Fibroblast of skin of right quadriceps (primary cell): ENCODE measurements around the gene PCP4L1.
"Not testable (repeated sequence)": the region's sequence is repeated elsewhere in the genome, so short reads cannot be mapped to it uniquely, and the experiment has no call there.

Source experiments
- DNase-seq: peaks from one replicate; pipeline ENCODE4 v3.0.0-alpha.2; 2013

Gene PCP4L1

DNA sequence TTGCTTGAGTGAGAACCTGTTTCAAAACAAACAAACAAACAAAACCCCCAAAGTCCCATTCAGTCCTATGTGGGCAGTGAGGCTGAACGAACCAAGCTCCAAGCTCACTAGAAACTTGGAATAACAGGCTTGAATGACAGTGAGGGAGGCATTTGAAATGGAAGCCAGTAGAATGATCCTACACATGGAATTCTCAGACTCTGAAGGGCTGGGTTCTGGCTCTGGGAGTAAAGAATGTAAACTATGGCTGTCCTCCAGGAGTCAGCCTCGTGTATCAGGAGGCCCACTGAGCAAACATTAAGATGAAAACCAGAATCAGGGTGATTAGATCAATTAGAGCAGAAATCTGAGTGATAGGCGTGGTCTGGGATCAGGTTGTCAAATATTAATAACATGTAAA is 14.9 kb downstream of the PCP4L1 start:
- no peak for DNase-seq

DNA sequence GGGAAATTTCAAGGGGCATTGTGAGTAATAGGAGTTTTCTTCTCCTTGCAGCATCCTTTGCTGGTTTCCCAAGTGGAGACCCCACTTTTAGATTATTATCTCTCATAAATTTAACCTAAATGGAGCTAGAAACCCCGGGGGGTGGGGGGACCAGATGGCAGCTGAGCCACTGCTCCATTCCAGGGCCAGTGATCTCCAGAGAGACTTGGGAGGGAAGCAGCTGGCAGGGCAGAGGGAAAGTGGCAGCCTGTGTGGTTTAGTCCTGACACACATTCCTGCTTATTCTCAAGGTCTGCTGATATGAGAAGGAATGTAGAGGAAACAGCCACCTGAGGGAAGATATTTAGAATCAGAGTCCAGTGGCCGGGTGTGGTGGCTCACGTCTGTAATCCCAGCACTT is 16.3 kb downstream of the PCP4L1 start:
- DNase-seq: no peak

DNA sequence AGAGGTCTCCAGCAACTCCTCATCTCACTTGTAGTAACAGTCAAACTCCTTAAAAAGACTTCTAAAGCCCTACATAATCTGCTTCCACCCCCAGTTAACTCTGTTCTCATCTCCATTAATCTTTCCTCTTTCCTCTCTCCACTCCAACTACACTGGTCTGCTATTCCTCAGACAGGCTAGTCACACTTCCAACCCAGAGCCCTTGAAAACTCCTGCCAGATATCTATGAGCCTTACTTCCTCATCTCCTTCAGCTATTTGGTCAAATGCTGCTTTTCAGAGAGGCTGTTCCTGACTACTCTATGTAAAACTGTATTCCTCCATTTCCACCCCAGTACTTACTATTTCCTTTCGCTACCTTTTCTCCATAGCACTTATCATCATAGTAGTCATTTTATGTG is 24.4 kb downstream of the PCP4L1 start:
- no peak for DNase-seq

- DNase-seq: no peak
Measured at GRCh38 chr1:161285113-161285512, 26.6 kb downstream of the PCP4L1 start.

GRCh38 chr1:161285521-161285920 is 27.0 kb downstream of the PCP4L1 start:
- DNase-seq: no peak

- DNase-seq: no peak
Measured at GRCh38 chr1:161287482-161288054, 29.0 kb downstream of the PCP4L1 start.

DNA sequence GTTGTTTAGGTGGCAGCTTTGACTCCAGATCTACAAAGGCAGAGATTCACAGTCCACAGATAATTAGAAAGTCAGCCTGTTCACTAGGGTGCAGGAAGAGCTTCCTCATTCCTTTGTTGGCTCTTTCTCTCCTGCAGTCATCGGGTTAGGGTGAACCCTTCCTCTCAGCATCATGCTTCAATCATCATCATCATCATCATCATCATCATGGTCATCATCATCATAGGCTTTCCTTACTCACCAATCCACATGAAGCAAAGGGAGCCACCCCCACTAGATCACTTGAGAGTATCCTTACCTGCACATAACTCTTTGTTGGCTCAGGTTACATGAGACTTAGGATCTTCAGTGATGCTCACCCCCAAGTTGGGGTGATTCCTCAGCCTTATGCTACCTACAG is 32.2 kb downstream of the PCP4L1 start:
- no peak for DNase-seq

DNA sequence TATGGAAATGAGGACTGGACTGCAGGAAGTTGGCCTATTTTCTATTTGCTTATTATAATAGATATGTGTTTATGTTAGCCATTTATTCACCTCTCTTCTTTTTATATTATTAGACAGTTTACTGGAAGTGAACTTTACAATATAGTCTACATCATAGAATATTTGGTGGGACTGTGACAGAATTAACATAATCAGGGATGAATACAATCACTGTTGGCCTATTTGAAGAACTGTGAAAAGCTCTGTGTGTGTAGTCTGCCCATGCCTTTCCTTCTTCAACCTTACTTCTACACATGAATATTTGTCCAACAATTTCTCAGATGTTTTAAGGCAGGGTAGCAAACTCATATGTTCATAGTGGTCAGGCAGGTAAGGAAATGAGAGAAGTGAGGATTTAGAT is 38.9 kb downstream of the PCP4L1 start:
- no peak for DNase-seq

GRCh38 chr1:161298116-161298515 is 39.6 kb downstream of the PCP4L1 start:
- DNase-seq: no peak

DNA sequence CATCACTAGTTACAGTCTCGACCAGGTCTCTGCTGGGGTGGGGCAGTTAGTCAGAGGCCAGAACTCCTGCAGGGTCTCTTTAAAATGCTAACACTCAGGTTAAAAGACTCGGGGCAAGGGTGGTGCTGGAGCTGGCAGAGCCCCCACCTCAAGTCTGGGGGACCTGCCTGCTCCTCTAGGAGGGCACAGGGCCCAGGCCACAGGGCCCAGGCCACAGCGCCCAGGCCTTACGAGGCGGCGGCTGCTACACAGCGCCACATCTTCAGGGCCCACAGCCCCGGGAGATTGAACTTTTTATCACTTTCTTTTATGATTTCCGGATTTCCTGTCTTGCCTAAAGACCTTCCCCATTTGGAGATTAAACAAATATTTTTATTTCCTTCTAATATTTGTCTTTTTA is 40.8 kb downstream of the PCP4L1 start:
- no peak for DNase-seq

DNA sequence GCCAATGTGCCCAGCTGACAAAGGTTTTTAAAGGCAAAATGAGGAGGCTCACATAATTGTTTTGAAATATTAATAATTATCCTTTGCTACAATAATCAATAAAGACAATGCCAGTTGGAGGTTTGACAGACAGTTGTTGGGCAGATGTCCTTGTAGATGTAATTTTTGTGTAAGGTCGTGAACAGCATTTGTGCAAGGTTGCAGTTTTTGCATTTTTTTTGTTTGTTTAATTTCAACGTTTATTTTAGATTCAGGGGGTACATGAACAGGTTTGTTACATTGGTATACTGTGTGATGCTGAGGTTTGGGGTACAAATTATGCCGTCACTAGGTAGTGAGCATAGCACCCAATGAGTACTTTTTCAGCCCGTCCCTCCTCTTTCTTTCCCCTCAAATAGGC is 41.9 kb downstream of the PCP4L1 start:
- DNase-seq: no peak

DNA sequence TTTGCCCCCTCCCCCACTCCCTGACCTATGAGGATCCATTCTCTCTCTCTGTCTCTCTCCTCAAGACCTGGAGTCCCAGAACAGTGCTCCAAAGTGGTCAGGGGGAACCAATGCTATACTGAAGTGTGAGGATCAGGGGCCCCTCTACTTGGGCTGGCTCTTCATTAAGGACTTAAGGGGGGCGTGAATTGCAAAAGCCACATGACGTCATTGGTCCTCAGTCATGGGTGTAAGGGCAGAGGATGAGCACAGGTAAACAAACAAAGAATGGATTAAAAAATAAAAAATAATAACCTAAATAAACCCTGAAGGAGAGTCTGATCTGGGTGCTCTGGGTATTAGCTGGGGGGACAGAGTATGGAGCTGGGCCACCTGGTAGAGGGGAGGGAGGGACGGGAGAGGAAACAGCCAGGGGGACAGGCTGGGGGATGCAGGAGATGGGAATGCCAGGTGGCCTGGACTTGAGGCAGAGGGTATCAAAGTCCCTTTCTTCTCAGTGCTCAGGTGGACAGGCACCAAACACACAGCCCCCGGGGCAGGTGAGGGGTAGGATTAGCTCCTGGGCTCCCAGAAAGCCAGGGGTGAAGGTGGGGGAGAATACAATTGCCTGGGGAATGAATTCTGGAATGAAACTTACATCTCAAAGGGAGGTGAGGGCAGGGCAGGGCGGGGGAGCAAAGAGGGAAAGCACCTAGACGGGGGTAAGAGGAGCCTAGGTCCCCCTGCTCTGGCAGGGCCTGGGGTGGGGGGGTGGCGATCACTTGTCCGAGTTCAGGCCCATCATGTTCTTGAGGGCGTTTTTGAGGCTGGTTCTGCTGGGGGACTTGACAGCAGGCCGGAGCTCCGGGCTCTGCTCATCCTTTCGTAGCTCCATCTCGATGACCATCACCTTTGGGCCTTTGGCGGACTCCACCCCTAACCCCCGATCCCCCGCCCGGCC is 46.7 kb downstream of the PCP4L1 start:
- no peak for DNase-seq

DNA sequence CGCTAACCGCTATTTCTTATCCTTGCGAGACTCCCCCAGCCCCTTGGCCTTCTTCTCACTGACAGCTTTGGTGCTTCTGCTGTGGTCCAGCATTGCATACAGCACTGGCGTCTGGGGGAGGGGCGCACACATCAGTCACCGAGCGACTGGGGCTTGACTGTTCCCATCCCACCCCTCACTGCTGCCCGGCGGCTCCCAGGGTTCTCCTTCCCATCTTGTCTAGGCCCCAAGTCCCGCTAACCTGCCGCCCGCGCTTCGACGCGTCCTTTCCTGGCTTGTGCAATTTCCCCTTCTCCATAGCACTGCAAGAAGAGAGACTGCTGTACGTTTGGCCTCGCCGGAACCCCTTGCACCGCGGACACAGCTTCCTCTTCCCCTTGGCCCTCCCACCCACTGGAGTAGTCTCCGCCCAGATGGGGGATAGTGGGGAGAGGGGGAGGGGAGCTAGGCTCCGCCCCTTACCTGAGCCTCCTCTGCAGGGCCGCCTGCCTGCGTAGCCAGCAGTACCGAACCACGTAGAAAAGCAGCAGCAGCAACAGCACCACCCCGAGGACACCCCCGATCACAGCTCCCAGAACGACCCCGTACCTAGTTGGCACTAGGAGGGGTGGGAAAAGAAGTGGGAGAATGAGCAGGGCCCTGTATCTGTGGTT is 47.4 kb downstream of the PCP4L1 start:
- peak; percentile 50 for DNase-seq

GRCh38 chr1:161307230-161307768 is 48.8 kb downstream of the PCP4L1 start:
- peak; percentile 61 for DNase-seq

DNA sequence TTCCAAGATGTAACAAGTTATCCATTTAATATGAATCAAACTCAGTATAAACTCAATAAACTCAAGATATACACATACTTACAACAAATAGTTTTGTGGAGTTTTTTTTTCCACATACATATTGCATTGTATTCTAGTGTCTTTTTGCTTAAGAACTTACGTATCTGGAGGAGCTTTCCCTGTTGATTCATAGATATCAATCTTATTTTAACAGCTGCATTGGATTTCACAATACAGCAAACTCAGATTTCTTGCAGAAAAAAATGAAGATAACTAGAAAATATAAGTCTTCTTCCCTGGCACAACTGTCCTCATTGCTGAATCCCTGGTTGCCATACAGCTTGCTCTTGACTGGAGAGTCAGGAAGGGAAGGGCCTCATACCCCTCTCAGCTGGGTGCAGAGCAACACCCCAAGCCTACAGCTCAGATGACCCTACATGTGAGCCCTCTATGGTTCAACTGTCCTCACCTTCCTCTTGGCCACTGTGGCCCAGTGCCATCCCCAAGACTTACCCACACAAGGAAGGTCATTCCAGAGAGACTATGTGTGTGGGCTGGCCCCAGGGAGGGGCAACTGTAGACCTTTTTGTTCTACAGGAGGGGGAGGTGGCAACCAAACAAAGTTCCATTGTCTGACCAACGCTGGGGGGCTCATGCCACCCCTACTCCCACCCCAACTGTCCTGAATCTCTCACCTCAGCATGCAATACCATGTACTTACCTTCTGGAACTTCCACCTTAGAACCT is 49.5 kb downstream of the PCP4L1 start:
- DNase-seq: peak; percentile 7

DNA sequence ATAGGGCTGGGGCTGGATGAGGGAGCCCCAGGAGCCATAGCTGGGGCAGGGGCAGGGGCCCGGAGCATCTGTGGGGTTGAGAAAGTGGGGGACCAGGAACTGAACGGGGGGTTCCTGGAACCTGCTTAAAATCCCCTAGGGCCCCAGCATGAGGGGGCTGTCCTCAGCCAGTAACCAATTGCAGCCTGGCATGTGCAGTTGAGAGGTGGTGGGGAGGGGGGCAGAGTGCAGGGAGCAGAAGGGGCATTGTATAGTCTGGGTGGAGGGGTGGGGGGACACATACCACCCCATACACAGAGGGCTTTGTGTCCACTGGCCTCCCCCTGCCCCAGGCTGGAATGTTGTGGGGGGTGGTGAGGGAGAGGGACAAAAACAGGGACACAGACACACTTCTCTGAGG is 51.3 kb downstream of the PCP4L1 start, which contains the start of gene MPZ:
Gene MPZ (minus strand): TSS at position 101 of the 400 bp plus-strand sequence. CDS start 63 bp downstream, at position 38.
- no peak for DNase-seq

DNA sequence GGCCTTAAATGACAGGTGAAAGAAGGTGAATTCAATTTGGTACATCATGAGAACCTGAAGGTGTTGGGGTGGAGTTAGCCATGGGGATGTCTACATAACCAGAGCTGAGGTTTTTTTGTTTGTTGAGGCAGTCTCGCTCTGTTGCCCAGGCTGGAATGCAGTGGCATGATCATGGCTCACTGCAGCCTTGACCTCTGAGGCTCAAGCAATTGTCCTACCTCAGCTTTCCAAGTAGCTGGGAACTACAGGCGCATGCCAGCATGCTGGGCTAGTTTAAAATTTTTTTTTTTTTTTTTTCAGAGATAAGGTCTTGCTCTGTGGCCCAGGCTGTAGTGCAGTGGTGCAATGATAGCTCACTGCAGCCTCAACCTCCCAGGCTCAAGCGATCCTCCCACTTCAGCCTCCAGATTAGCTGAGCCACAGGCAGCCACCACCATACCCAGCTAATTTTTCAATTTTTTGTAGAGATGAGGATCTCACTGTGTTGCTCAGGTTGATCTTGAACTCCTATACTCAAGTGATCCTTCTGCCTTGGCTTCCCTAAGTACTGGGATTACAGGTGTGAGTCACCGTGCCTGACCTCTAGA is 53.1 kb downstream of the PCP4L1 start:
- DNase-seq: no peak

- no peak for DNase-seq
Measured at GRCh38 chr1:161313554-161314200, 55.1 kb downstream of the PCP4L1 start.

GRCh38 chr1:161314201-161314981 is 55.8 kb downstream of the PCP4L1 start, which contains the start of gene SDHC:
Gene SDHC (plus strand): TSS chr1:161314381. CDS start chr1:161314406, 25 bp downstream.
- DNase-seq: peak; percentile 85

DNA sequence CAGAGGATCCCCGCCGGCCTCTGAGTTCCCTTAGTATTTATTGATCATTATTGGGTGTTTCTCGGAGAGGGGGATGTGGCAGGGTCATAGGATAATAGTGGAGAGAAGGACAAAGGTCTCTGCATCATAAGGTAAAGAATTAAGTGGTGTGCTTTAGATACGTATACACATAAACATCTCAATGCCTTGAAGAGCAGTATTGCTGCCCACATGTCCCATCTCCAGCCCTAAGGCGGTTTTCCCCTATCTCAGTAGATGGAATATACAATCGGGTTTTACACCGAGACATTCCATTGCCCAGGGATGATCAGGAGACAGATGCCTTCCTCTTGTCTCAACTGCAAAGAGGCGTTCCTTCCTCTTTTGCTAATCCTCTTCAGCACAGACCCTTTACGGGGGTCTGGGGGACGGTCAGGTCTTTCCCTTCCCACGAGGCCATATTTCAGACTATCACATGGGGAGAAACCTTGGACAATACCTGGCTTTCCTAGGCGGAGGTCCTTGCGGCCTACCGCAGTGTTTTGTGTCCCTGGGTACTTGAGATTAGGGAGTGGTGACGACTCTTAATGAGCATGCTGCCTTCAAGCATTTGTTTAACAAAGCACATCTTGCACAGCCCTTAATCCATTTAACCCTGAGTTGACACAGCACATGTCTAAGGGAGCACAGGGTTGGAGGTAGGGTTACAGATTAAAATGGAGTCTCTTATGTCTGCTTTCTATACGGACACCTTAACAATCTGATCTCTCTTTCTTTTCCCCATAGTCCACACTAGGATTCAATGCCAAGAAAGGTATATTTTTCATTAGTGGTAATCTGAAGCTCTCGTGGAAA is 57.5 kb downstream of the PCP4L1 start:
- DNase-seq: not testable (repeated sequence)
